Activated CD8-positive, alpha-beta memory T cell treated with anti-CD3 and anti-CD28 coated beads, Interleukin-2, amount 10 ng/mL, durations not matched to agents 7 days and 5 days (primary cell): ENCODE data around the gene CEP44. TPM values are rescaled to one million over a fixed set of nuclear protein-coding genes. Genes with fewer than 3 reads are reported as not detected.
"Not testable (repeated sequence)": the region's sequence is repeated elsewhere in the genome, so short reads cannot be mapped to it uniquely, and the experiment has no call there.

Source experiments
- ATAC-seq: fragments of 150-1000 bp; cut with Tn5 transposase; one replicate; pipeline ENCODE4 v1.10.0; 2021; ENCODE audit warnings: moderate library complexity
- CTCF ChIA-PET: fragments of 350-600 bp; sonication (Branson Sonifier 250); formaldehyde crosslinking; loops from one replicate; lab custom pipeline; 2021; ENCODE audit warnings: antibody characterized with exemption; lab: Charles Lee
- DNase-seq: peaks from one replicate; pipeline ENCODE4 v3.0.0-alpha.2; 2020
- H3K27ac Mint-ChIP-seq: one replicate; pipeline ENCODE4 v1.8.0; 2021; ENCODE audit warnings: mild to moderate bottlenecking, mixed read lengths
- H3K27me3 Mint-ChIP-seq: one replicate; pipeline ENCODE4 v1.8.0; 2021; ENCODE audit warnings: mixed read lengths
- H3K36me3 Mint-ChIP-seq: one replicate; pipeline ENCODE4 v1.8.0; 2021; ENCODE audit warnings: mild to moderate bottlenecking, mixed read lengths
- H3K4me1 Mint-ChIP-seq: one replicate; pipeline ENCODE4 v1.8.0; 2021; ENCODE audit warnings: mixed read lengths
- H3K4me3 Mint-ChIP-seq: one replicate; pipeline ENCODE4 v1.8.0; 2021; ENCODE audit warnings: mild to moderate bottlenecking, moderate library complexity, mixed read lengths
- H3K9me3 Mint-ChIP-seq: one replicate; pipeline ENCODE4 v1.8.0; 2022; ENCODE audit warnings: low read depth, mixed read lengths
- total RNA-seq, 2 experiments: library from RNA; stranded (reverse); gene quantifications; one replicate each; pipeline ENCODE4 v1.2.3, GENCODE V29; 2021

Gene CEP44
- total RNA-seq = 10 to 100 TPM; 22.2 to 25.8 TPM

GRCh38 chr4:174283507-174284471 lies at the start of gene CEP44, which contains the start of gene FBXO8:
CEP44 (plus strand) TSS chr4:174283911; CDS start chr4:174299122, 15,211 bp downstream.
FBXO8 (minus strand) TSS chr4:174283667; CDS start chr4:174263092, 20,575 bp downstream.
- peaks cover 32% of the 10 kb centered on the region for H3K36me3 Mint-ChIP-seq
- H3K4me3 Mint-ChIP-seq = peak within 1 kb of the TSS; percentile 96
- H3K27me3 Mint-ChIP-seq = no peaks in the 10 kb centered on the region
- DNase-seq = peak; percentile 77
- peaks cover 60% of the 10 kb centered on the region for H3K4me1 Mint-ChIP-seq
- ATAC-seq = peak; percentile 68
- peak within 1 kb of the TSS; percentile 100 for H3K27ac Mint-ChIP-seq
- H3K9me3 Mint-ChIP-seq = no peaks in the 10 kb centered on the region
- CTCF ChIA-PET = interaction anchor here (1.0 kb wide), 1 partner anchor 18 kb away, joined by 4 read pairs; no protein-coding TSS in a partner anchor

- no peaks in the 10 kb centered on the region for H3K27me3 Mint-ChIP-seq
- CTCF ChIA-PET = no interaction called here
- ATAC-seq (no peak), DNase-seq (no peak)
- H3K4me3 Mint-ChIP-seq = no peak overlapping the region
- peaks cover 4% of the 10 kb centered on the region for H3K36me3 Mint-ChIP-seq
- no peaks in the 10 kb centered on the region for H3K9me3 Mint-ChIP-seq
- H3K4me1 Mint-ChIP-seq = peaks cover 3% of the 10 kb centered on the region
- no peak overlapping the region for H3K27ac Mint-ChIP-seq
These were observed 47.4 kb upstream of the CEP44 start for GRCh38 chr4:174236359-174236758.

GRCh38 chr4:174241162-174241561 lies 42.5 kb upstream of the CEP44 start:
- no peaks in the 10 kb centered on the region for H3K9me3 Mint-ChIP-seq
- H3K36me3 Mint-ChIP-seq = peaks cover 4% of the 10 kb centered on the region
- CTCF ChIA-PET = no interaction called here
- no peak for DNase-seq
- no peak for ATAC-seq
- H3K4me1 Mint-ChIP-seq = peaks cover 3% of the 10 kb centered on the region
- H3K27ac Mint-ChIP-seq = no peak overlapping the region
- H3K27me3 Mint-ChIP-seq = no peaks in the 10 kb centered on the region
- H3K4me3 Mint-ChIP-seq = no peak overlapping the region

- Mint-ChIP-seq H3K4me3 (no peak overlapping the region), H3K4me1 (peaks cover 3% of the 10 kb centered on the region), H3K27me3 (no peaks in the 10 kb centered on the region), H3K9me3 (no peaks in the 10 kb centered on the region), H3K36me3 (no peaks in the 10 kb centered on the region), H3K27ac (no peak overlapping the region)
- ATAC-seq (no peak), DNase-seq (no peak)
- CTCF ChIA-PET = interaction anchor here (0.6 kb wide), 1 partner anchor 9 kb away, joined by 3 read pairs; no protein-coding TSS in a partner anchor
These were observed 39.3 kb upstream of the CEP44 start for GRCh38 chr4:174244441-174244840.

GRCh38 chr4:174245714-174246113 lies 38.0 kb upstream of the CEP44 start:
- peaks cover 3% of the 10 kb centered on the region for H3K4me1 Mint-ChIP-seq
- H3K27ac Mint-ChIP-seq = no peak overlapping the region
- CTCF ChIA-PET = no interaction called here
- no peak overlapping the region for H3K4me3 Mint-ChIP-seq
- no peaks in the 10 kb centered on the region for H3K9me3 Mint-ChIP-seq
- ATAC-seq (no peak), DNase-seq (no peak)
- no peaks in the 10 kb centered on the region for H3K27me3 Mint-ChIP-seq
- no peaks in the 10 kb centered on the region for H3K36me3 Mint-ChIP-seq

GRCh38 chr4:174248407-174248806 lies 35.3 kb upstream of the CEP44 start:
- H3K27ac Mint-ChIP-seq = no peak overlapping the region
- H3K4me1 Mint-ChIP-seq = no peaks in the 10 kb centered on the region
- CTCF ChIA-PET = no interaction called here
- no peaks in the 10 kb centered on the region for H3K36me3 Mint-ChIP-seq
- ATAC-seq (no peak), DNase-seq (no peak)
- no peak overlapping the region for H3K4me3 Mint-ChIP-seq
- no peaks in the 10 kb centered on the region for H3K9me3 Mint-ChIP-seq
- H3K27me3 Mint-ChIP-seq = no peaks in the 10 kb centered on the region

GRCh38 chr4:174252412-174252811 lies 31.3 kb upstream of the CEP44 start:
- Mint-ChIP-seq H3K4me3 (no peak overlapping the region), H3K9me3 (no peaks in the 10 kb centered on the region)
- CTCF ChIA-PET = interaction anchor here (1.6 kb wide), 1 partner anchor 31 kb away, joined by 8 read pairs; no protein-coding TSS in a partner anchor

GRCh38 chr4:174254613-174255012 lies 29.1 kb upstream of the CEP44 start:
- H3K27ac Mint-ChIP-seq = no peak overlapping the region
- H3K36me3 Mint-ChIP-seq = peaks cover 2% of the 10 kb centered on the region
- no peak overlapping the region for H3K4me3 Mint-ChIP-seq
- H3K9me3 Mint-ChIP-seq = no peaks in the 10 kb centered on the region
- H3K27me3 Mint-ChIP-seq = no peaks in the 10 kb centered on the region
- no peak for DNase-seq
- CTCF ChIA-PET = no interaction called here
- H3K4me1 Mint-ChIP-seq = no peaks in the 10 kb centered on the region
- no peak for ATAC-seq

More at GRCh38 chr4:174252412-174252811, 31.3 kb upstream of the CEP44 start:
- H3K27me3 Mint-ChIP-seq = no peaks in the 10 kb centered on the region
- DNase-seq = no peak
- peaks cover 2% of the 10 kb centered on the region for H3K36me3 Mint-ChIP-seq
- ATAC-seq = no peak
- no peak overlapping the region for H3K27ac Mint-ChIP-seq
- no peaks in the 10 kb centered on the region for H3K4me1 Mint-ChIP-seq

- Mint-ChIP-seq H3K9me3 (no peaks in the 10 kb centered on the region), H3K4me1 (no peaks in the 10 kb centered on the region), H3K27me3 (no peaks in the 10 kb centered on the region), H3K4me3 (no peak overlapping the region), H3K27ac (no peak overlapping the region), H3K36me3 (peaks cover 2% of the 10 kb centered on the region)
- CTCF ChIA-PET = no interaction called here
- ATAC-seq (no peak), DNase-seq (no peak)
These were observed 28.3 kb upstream of the CEP44 start for GRCh38 chr4:174255374-174255773.

GRCh38 chr4:174255786-174256185 lies 27.9 kb upstream of the CEP44 start:
- Mint-ChIP-seq H3K27ac (no peak overlapping the region), H3K36me3 (peaks cover 2% of the 10 kb centered on the region), H3K4me1 (no peaks in the 10 kb centered on the region), H3K27me3 (no peaks in the 10 kb centered on the region), H3K4me3 (no peak overlapping the region), H3K9me3 (no peaks in the 10 kb centered on the region)
- CTCF ChIA-PET = no interaction called here
- ATAC-seq (no peak), DNase-seq (no peak)

GRCh38 chr4:174256277-174256713 lies 27.4 kb upstream of the CEP44 start:
- no peak for ATAC-seq
- H3K27me3 Mint-ChIP-seq = no peaks in the 10 kb centered on the region
- no peak overlapping the region for H3K27ac Mint-ChIP-seq
- peaks cover 2% of the 10 kb centered on the region for H3K36me3 Mint-ChIP-seq
- CTCF ChIA-PET = no interaction called here
- H3K4me3 Mint-ChIP-seq = no peak overlapping the region
- no peaks in the 10 kb centered on the region for H3K4me1 Mint-ChIP-seq
- DNase-seq = no peak
- no peaks in the 10 kb centered on the region for H3K9me3 Mint-ChIP-seq

GRCh38 chr4:174259580-174259979 lies 24.1 kb upstream of the CEP44 start:
- no peak for ATAC-seq
- no peak overlapping the region for H3K4me3 Mint-ChIP-seq
- no peaks in the 10 kb centered on the region for H3K27me3 Mint-ChIP-seq
- no peaks in the 10 kb centered on the region for H3K9me3 Mint-ChIP-seq
- no peak for DNase-seq
- H3K36me3 Mint-ChIP-seq = peaks cover 4% of the 10 kb centered on the region
- no peaks in the 10 kb centered on the region for H3K4me1 Mint-ChIP-seq
- H3K27ac Mint-ChIP-seq = no peak overlapping the region
- CTCF ChIA-PET = no interaction called here

- Mint-ChIP-seq H3K27me3 (no peaks in the 10 kb centered on the region), H3K9me3 (no peaks in the 10 kb centered on the region), H3K4me1 (no peaks in the 10 kb centered on the region), H3K36me3 (peaks cover 4% of the 10 kb centered on the region), H3K27ac (no peak overlapping the region), H3K4me3 (no peak overlapping the region)
- ATAC-seq (no peak), DNase-seq (no peak)
- CTCF ChIA-PET = no interaction called here
These were observed 23.6 kb upstream of the CEP44 start for GRCh38 chr4:174260099-174260498.

GRCh38 chr4:174261432-174261831 lies 22.3 kb upstream of the CEP44 start:
- DNase-seq, CTCF ChIA-PET, H3K9me3 Mint-ChIP-seq, H3K36me3 Mint-ChIP-seq, H3K27ac Mint-ChIP-seq, H3K4me1 Mint-ChIP-seq, H3K27me3 Mint-ChIP-seq, ATAC-seq, H3K4me3 Mint-ChIP-seq: not testable (repeated sequence)
